C4-2B (cell line): ENCODE results near the gene VDAC2.

Source experiments
- CTCF ChIP-seq: fragments of 450-650 bp; conservative IDR thresholded peaks from 2 replicates; pipeline ENCODE4 v1.5.1; 2017; ENCODE audit warnings: mild to moderate bottlenecking
- ZFX ChIP-seq: fragments of 450-650 bp; IDR thresholded peaks from 2 replicates; pipeline ENCODE4 v1.6.1; 2017

GRCh38 chr10:75189266-75190096 is 21.1 kb upstream of the VDAC2 start:
- TF ChIP-seq CTCF = no peak
- TF ChIP-seq ZFX = no peak
